Type B pancreatic cell (in vitro differentiated cells): ENCODE data around the gene ZNF483. TPM values are rescaled to one million over a fixed set of nuclear protein-coding genes. Genes with fewer than 3 reads are reported as not detected.

Experiments used
- DNase-seq: peaks from one replicate; pipeline ENCODE4 v3.0.0; 2021; ENCODE audit warnings: mixed read lengths; ENCODE audit not compliant: unreplicated experiment; ENCODE audit errors: extremely low spot score
- H3K27ac Mint-ChIP-seq: 2 replicates; pipeline ENCODE4 v1.8.0; 2021; ENCODE audit warnings: mild to moderate bottlenecking, mixed read lengths
- H3K27me3 Mint-ChIP-seq: 2 replicates; pipeline ENCODE4 v1.8.0; 2021; ENCODE audit warnings: mixed read lengths
- H3K36me3 Mint-ChIP-seq: 2 replicates; pipeline ENCODE4 v1.8.0; 2021; ENCODE audit warnings: mixed read lengths
- H3K4me1 Mint-ChIP-seq: one replicate; pipeline ENCODE4 v1.8.0; 2021; ENCODE audit warnings: mixed read lengths; ENCODE audit not compliant: unreplicated experiment
- H3K4me3 Mint-ChIP-seq: 2 replicates; pipeline ENCODE4 v1.8.0; 2021; ENCODE audit warnings: mild to moderate bottlenecking, mixed read lengths
- H3K9me3 Mint-ChIP-seq: 2 replicates; pipeline ENCODE4 v1.8.0; 2021; ENCODE audit warnings: mixed read lengths
- CTCF ChIP-seq: fragments of 200-600 bp; sonication (generic); conservative IDR thresholded peaks from 2 replicates; pipeline ENCODE4 v1.5.0; 2021; ENCODE audit warnings: antibody characterized with exemption, mild to moderate bottlenecking
- total RNA-seq: library from RNA; stranded (reverse); gene quantifications from 2 replicates; pipeline ENCODE4 v1.2.1, GENCODE V29; 2021; ENCODE audit warnings: low replicate concordance

The ZNF483 gene
- total RNA-seq, 1 donor from 2014 or later, result 11.7 TPM

GRCh38 chr9:111622626-111623025, 97.6 kb downstream of the ZNF483 start:
- no peak for TF ChIP-seq CTCF
- H3K27ac Mint-ChIP-seq, result no peak overlapping the region
- no peaks in the 10 kb centered on the region for H3K36me3 Mint-ChIP-seq
- H3K4me3 Mint-ChIP-seq, result no peak overlapping the region
- no peaks in the 10 kb centered on the region for H3K4me1 Mint-ChIP-seq
- no peaks in the 10 kb centered on the region for H3K9me3 Mint-ChIP-seq
- H3K27me3 Mint-ChIP-seq, result no peaks in the 10 kb centered on the region
- no peak for DNase-seq

Other genes with a start within 250 kb of the ZNF483 start
- gene OR2K2, start 195.0 kb upstream of the ZNF483 start, total RNA-seq, result not detected in 2 replicates
- gene ECPAS, start 40.8 kb upstream of the ZNF483 start, total RNA-seq, result 73.8 and 82.9 TPM in 2 replicates
- gene PTGR1, start 74.5 kb downstream of the ZNF483 start, total RNA-seq, result 67.3 and 75.4 TPM in 2 replicates
- 9.6 and 13.9 TPM in 2 replicates for gene DNAJC25, start 106.2 kb downstream of the ZNF483 start, total RNA-seq
- 32.6 and 62.2 TPM in 2 replicates for gene GNG10, start 136.4 kb downstream of the ZNF483 start, total RNA-seq